NCI-H226 (cell line): ENCODE measurements around the gene AFP.

Experiments used
- DNase-seq: peaks from one replicate; pipeline ENCODE4 v3.0.0-alpha.2; 2015

AFP gene

DNA sequence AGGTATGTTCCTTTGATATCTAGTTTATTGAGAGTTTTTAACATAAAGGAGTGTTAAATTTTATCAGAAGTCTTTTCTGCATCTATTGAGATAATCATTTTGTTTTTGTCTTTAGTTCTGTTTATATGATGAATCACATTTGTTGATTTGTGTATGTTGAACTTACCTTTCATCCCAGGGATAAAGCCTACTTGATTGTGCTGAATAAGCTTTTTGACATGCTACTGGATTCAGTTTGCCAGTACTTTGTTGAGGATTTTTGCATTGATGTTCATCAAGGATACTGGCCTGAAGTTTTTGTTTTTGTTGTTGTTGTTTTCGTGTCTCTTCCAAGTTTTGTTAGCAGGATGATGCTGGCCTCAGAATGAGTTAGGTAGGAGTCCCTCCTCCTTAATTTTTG is 34.7 kb downstream of the AFP start:
- DNase-seq, result no peak

- DNase-seq, result no peak
These were observed 41.2 kb downstream of the AFP start for GRCh38 chr4:73477176-73477575.

DNA sequence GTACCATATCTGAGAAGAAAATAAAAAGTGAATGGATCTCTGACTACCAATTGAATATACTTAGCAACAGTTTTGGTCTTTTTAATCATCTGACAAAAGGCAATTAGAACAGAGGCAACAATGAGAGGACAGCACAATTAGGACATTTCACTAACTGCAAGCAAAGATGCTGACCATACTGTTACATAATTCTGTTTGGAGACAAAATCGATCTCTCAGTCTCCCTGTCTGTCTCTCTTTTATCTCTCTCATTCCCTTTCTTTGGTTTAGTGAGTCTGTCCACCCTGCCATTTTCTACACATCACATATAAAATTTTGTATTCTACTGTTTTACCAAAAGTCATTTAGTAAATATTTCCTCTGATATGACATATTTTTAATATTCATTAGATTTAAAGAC is 43.3 kb downstream of the AFP start:
- DNase-seq, result no peak

- no peak for DNase-seq
These were observed 45.3 kb downstream of the AFP start, which contains the start of gene AFM for GRCh38 chr4:73481358-73481757. TSS of gene AFM (plus strand) at chr4:73481745. CDS start at chr4:73481776, 31 bp downstream.

GRCh38 chr4:73485085-73485484 is 49.1 kb downstream of the AFP start:
- DNase-seq, result no peak

GRCh38 chr4:73485596-73485995 is 49.6 kb downstream of the AFP start:
- DNase-seq, result no peak

DNA sequence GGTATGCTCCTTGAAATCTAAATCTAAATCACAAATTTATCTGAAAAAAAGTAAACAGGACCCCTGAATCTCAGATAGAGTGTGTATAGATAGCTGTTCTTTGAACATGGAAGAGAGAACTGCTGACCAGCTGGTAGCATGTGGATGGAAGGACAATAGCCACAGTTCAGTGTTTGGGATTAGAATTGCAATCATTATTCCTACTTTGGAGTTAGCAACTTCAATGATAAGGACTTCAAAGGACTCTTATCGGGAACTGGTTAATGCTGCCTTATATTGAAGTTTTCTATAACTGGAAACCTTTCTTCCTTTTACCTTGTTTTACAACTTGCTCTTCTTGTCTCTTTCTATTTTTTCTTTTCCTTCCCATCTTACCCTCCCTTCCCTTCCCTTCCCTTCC is 50.5 kb downstream of the AFP start:
- DNase-seq, result no peak

DNA sequence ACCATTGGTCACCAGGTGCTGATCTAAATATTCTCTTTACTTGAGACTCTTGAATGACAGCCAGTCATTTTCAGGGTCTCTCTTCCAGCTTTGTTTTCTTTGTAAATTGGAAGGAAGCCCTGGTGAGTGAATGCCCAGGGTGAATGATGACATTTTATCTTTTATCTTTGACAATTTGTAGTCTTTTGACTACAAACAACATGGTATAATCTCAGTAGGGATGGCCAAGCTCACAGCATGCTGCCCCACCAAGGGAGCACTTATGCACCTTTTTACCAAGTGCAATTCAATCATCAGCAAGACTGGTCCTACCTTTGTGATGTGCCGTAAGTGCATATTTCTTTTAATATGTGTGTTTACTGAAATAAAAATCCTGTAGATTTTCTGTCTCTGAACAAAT is 51.2 kb downstream of the AFP start:
- DNase-seq, result no peak

DNA sequence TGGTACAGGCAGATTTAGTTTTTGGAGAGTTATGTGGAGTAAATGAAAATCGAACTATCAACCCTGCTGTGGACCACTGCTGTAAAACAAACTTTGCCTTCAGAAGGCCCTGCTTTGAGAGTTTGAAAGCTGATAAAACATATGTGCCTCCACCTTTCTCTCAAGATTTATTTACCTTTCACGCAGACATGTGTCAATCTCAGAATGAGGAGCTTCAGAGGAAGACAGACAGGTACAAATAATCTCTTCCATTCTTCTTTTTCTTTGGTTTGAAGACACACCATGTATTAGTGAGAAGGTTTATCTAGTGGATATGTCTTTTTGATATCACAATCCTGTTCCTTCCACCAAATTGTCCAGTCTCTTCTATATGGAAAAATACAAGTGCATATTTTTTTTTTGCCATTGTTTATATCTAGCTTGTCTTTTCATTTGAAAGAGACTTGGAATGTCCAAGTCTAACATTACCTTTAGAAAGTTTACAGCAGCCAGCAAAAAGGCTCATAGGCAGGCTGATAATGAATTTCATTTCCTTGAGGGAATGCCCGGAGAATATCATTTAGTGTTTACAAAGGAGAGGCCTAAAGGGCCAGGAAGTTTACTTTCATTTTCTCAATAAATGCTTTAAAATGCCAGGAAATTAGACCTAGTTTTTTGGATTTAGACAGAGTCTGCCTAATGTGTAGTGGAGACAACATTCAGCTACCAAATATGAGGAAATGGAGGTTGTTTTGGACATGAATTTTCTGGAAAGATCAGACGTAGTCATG is 64.2 kb downstream of the AFP start:
- DNase-seq, result no peak

- no peak for DNase-seq
These were observed 65.7 kb downstream of the AFP start for GRCh38 chr4:73501664-73502265.

DNA sequence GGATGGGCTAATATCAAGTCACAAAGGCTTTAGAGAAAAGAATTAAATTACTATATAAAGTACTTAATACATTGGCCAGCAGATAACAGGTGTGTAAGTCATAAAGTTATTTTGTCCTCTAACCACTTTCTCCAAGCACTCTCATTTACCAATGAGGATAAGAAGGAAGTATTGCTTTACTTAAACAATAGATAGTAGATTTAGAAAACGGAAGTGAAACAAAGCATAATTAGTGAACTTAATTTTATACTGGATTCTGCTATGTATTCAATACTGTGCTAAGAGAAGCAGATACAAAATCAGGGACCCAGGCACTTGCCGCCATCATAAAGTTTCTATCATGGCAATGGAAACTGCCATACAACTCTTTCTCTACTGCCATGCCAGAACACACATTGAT is 69.5 kb downstream of the AFP start:
- DNase-seq, result no peak
